ENCODE results near the gene TUT1. TPM values are rescaled to one million over a fixed set of nuclear protein-coding genes. Genes with fewer than 3 reads are reported as not detected.

The TUT1 gene
- total RNA-seq, 1 donor from 2014 or later: 22.1 TPM

DNA sequence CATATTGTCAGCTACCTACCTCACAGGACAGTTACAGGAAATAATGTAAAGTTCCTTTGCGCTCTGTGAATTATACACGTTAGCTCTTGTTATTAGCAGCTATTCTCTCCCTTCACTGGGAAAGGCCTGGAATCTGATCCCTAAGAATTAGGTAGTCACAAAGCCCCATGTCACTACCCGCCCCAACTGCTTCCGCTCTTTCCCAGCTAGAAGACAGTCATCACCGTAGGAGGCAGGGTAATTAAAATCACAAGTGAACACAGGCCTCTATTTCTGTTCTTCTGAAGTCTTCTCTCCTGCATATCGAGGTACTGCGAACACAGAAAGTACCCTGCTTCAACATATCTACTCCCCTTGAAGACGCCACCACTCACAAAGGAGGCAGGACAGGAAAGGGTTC lies 32.1 kb downstream of the TUT1 start:
- TF ChIP-seq, protein P1, sequence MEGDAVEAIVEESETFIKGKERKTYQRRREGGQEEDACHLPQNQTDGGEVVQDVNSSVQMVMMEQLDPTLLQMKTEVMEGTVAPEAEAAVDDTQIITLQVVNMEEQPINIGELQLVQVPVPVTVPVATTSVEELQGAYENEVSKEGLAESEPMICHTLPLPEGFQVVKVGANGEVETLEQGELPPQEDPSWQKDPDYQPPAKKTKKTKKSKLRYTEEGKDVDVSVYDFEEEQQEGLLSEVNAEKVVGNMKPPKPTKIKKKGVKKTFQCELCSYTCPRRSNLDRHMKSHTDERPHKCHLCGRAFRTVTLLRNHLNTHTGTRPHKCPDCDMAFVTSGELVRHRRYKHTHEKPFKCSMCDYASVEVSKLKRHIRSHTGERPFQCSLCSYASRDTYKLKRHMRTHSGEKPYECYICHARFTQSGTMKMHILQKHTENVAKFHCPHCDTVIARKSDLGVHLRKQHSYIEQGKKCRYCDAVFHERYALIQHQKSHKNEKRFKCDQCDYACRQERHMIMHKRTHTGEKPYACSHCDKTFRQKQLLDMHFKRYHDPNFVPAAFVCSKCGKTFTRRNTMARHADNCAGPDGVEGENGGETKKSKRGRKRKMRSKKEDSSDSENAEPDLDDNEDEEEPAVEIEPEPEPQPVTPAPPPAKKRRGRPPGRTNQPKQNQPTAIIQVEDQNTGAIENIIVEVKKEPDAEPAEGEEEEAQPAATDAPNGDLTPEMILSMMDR (conservative IDR thresholded peaks at IDR 0.05): no peak
- H3K9me3 Mint-ChIP-seq: no peaks in the 10 kb centered on the region
- H3K27ac Mint-ChIP-seq: peak overlapping the region; percentile 98
- no peak overlapping the region for H3K4me3 Mint-ChIP-seq
- H3K4me1 Mint-ChIP-seq (ENCODE audit: unreplicated experiment): peaks cover 57% of the 10 kb centered on the region
- no peak for DNase-seq (ENCODE audit: extremely low spot score, unreplicated experiment)
- peaks cover 33% of the 10 kb centered on the region for H3K36me3 Mint-ChIP-seq
- H3K27me3 Mint-ChIP-seq: no peaks in the 10 kb centered on the region

DNA sequence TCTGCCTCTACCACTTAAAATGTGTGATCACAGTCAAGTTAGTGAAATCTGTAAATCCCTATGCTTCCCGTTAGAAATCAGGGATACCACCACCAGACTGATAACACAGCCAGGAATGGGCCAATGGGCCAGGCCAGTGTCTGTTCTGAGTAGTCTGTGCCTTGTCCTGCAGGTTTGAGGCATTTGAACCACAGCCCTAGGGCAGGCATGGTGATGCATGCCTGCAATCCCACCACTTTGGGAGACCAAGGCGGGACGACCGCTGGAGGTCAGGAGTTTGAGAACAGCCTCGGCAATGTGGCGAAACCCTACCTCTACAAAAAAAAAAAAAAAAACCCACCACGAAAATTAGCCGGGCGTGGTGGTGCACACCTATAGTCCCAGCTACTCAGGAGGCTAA lies 32.7 kb downstream of the TUT1 start:
- DNase-seq (ENCODE audit: extremely low spot score, unreplicated experiment): no peak
- H3K9me3 Mint-ChIP-seq: no peaks in the 10 kb centered on the region
- H3K4me1 Mint-ChIP-seq (ENCODE audit: unreplicated experiment): peaks cover 62% of the 10 kb centered on the region
- TF ChIP-seq, protein P1 (conservative IDR thresholded peaks at IDR 0.05): no peak
- H3K4me3 Mint-ChIP-seq: no peak overlapping the region
- H3K36me3 Mint-ChIP-seq: peaks cover 33% of the 10 kb centered on the region
- H3K27ac Mint-ChIP-seq: no peak overlapping the region
- H3K27me3 Mint-ChIP-seq: no peaks in the 10 kb centered on the region

DNA sequence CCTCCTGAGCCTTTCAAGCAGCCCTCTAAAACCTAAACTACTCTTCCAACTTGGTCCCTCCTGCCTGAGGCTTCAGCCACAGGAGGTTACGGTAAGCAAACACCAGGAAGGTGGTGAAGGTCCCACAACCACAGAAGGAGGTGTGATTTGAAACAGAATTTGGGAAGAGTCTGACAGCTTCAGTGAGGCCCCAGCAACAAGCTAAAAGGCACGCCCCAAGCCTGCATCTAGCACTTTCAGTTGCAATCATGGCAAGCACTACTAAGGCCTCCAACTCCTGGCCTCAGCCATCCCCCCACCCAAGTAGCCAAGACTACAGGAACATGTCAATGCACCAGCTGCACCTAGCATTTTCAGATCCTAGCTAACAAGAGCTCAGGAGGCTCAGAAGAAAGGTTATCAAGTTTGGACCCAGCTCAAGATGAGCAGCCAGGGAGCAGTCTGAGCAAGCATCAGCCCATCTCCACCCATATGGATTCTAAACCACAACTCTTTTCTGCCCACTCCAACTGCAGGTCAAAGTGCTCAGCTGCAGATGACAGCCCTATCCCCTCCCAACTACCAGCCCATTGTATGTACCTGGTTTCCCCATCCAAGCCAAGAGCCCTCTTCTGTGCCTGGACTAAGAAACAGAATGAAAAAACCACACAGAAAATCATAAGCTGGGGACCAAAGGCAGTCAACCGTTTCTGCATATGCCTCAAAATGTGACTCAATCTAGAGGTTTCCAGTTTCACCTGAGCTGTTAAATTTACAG lies 34.3 kb downstream of the TUT1 start:
- Mint-ChIP-seq H3K4me1 (ENCODE audit: unreplicated experiment) (peaks cover 77% of the 10 kb centered on the region), H3K27me3 (no peaks in the 10 kb centered on the region), H3K9me3 (no peaks in the 10 kb centered on the region), H3K4me3 (peak overlapping the region; percentile 62), H3K27ac (peak overlapping the region; percentile 99), H3K36me3 (peaks cover 33% of the 10 kb centered on the region)
- no peak for DNase-seq (ENCODE audit: extremely low spot score, unreplicated experiment)
- TF ChIP-seq, protein P1 (conservative IDR thresholded peaks at IDR 0.05): no peak

DNA sequence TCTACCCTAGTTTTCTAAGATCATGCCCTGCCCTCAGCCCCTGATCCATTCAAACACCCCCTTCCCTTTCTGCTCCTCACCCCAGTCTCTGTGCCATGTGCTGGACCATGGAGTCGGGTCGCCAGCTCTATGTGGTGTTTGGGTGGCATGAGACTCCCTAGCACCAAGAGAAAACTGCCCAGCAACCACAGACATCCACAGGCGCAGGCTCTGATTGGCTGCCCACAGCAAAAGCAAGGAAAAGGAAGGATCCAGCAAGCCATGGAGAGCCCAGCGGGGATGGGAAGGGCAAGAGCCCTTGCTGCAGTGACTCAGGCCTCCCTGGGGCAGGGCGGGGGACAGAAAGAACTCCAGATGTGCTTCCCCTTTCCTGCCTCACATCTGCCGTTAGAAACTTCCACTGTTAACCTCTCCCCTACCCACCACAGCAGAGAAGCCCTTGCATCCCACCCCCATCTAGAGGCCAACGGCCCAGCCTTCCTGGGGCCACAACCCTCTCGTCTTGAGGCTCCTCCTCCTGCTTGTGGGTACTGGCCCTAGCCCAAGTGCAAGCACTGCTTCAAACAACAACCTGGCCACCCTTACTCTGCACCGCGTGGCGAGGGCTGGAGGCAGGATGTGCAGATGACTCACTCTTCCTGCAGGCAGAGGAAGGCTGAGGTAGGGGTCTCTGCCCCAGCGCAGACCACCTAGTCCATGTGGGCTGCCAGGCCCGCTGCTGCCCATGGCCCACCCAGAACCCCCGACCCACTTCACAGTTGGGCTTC lies 35.0 kb downstream of the TUT1 start:
- Mint-ChIP-seq H3K4me3 (peak overlapping the region; percentile 79), H3K4me1 (ENCODE audit: unreplicated experiment) (peaks cover 78% of the 10 kb centered on the region), H3K9me3 (no peaks in the 10 kb centered on the region), H3K27ac (peak overlapping the region; percentile 99), H3K27me3 (no peaks in the 10 kb centered on the region), H3K36me3 (peaks cover 29% of the 10 kb centered on the region)
- TF ChIP-seq, protein P1 (conservative IDR thresholded peaks at IDR 0.05): no peak
- peak; percentile 76 for DNase-seq (ENCODE audit: extremely low spot score, unreplicated experiment)

DNA sequence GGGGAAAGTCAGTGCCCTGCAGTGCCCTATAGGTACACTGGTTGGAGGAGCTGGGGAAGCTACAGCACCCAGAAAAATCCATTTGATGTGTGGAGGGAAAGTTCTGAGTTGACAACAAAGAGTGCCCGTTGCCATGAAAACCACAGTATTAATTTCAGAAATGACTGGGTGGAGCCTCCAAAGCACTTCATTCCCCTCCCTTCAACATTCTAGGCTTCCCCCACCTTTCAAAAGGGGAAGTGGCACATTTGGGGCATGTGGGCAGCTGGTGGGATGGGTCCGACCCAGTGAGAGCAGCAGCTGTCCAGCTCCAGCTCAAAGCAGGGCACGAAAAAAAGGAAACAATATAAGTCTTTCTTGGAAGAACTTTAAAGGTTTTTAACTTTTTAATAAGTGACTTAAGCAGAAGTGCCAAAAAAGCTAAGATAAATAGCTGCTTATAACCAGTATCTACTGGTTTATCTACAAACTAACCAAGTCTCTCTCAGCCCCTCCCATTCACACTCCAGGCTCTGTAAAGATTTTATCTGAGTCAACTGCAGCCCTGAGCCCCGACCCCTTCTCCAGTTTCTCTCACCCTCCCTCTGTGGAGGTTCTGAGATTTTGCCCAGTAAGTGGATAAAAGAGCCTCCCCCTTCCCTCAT lies 35.7 kb downstream of the TUT1 start:
- peaks cover 26% of the 10 kb centered on the region for H3K36me3 Mint-ChIP-seq
- peak overlapping the region; percentile 99 for H3K27ac Mint-ChIP-seq
- H3K4me1 Mint-ChIP-seq (ENCODE audit: unreplicated experiment): peaks cover 74% of the 10 kb centered on the region
- peak overlapping the region; percentile 79 for H3K4me3 Mint-ChIP-seq
- TF ChIP-seq, protein P1 (conservative IDR thresholded peaks at IDR 0.05): no peak
- H3K9me3 Mint-ChIP-seq: no peaks in the 10 kb centered on the region
- DNase-seq (ENCODE audit: extremely low spot score, unreplicated experiment): no peak
- no peaks in the 10 kb centered on the region for H3K27me3 Mint-ChIP-seq
